IMR-90 (cell line): ENCODE measurements around the gene PAK1IP1. TPM values are rescaled to one million over a fixed set of nuclear protein-coding genes. Genes with fewer than 3 reads are reported as not detected.

Experiments
- ATAC-seq: fragments of 200-7000 bp; cut with Tn5 transposase; 2 replicates; pipeline ENCODE4 v1.9.1; 2020; ENCODE audit warnings: low read depth, mild to moderate bottlenecking, moderate library complexity
- BruUV-seq: library from RNA; stranded (reverse); fragments of 400-500 nt; replicated peaks from 2 replicates; lab custom pipeline; 2021; lab: Mats Ljungman, UMichigan
- CTCF ChIA-PET: fragments of 300-600 bp; formaldehyde crosslinking; extraction: SDS; loops from one replicate; lab custom pipeline; 2021; ENCODE audit warnings: antibody characterized with exemption; lab: Yijun Ruan, JAX
- POLR2A ChIA-PET: fragments of 300-600 bp; sonication (Branson Sonifier 250); formaldehyde crosslinking; loops from one replicate; lab custom pipeline; 2022; ENCODE audit warnings: antibody characterized with exemption; ENCODE audit not compliant: unreplicated experiment; lab: Charles Lee
- DNase-seq: peaks from one replicate; pipeline ENCODE4 v3.0.0; 2013
- H2AFZ ChIP-seq: replicated peaks from 2 replicates; pipeline ENCODE3; 2013; ENCODE audit warnings: low read length, mild to moderate bottlenecking; ENCODE audit not compliant: poor library complexity
- H2AK5ac ChIP-seq: 2 replicates; pipeline ENCODE4 v1.6.1; 2013; ENCODE audit warnings: low read depth, low read length, inconsistent platforms
- H2AK9ac ChIP-seq: replicated peaks from 2 replicates; pipeline ENCODE3; 2013; ENCODE audit warnings: mild to moderate bottlenecking, low read depth, low read length, moderate library complexity; ENCODE audit not compliant: poor library complexity
- H2BK120ac ChIP-seq: 2 replicates; pipeline ENCODE4 v1.6.1; 2013; ENCODE audit warnings: low read depth, low read length, inconsistent platforms
- H2BK15ac ChIP-seq: 3 replicates; pipeline ENCODE4 v1.6.1; 2013; ENCODE audit warnings: low read depth, low read length, inconsistent platforms
- H2BK20ac ChIP-seq: 2 replicates; pipeline ENCODE4 v1.6.1; 2013; ENCODE audit warnings: low read depth, mild to moderate bottlenecking, inconsistent platforms, low read length, moderate library complexity
- H2BK5ac ChIP-seq: 2 replicates; pipeline ENCODE4 v1.6.1; 2013; ENCODE audit warnings: mild to moderate bottlenecking, low read depth, low read length, inconsistent platforms; ENCODE audit not compliant: poor library complexity, severe bottlenecking
- H3K14ac ChIP-seq: replicated peaks from 2 replicates; pipeline ENCODE4 v1.6.1; 2013; ENCODE audit warnings: low read depth, low read length, inconsistent platforms
- H3K18ac ChIP-seq: 2 replicates; pipeline ENCODE4 v1.6.1; 2013; ENCODE audit warnings: low read depth, low read length, control low read depth
- H3K23ac ChIP-seq: 2 replicates; pipeline ENCODE4 v1.6.1; 2013; ENCODE audit warnings: low read depth, low read length, inconsistent platforms
- H3K27ac ChIP-seq: 2 replicates; pipeline ENCODE4 v1.5.1; 2013; ENCODE audit warnings: mild to moderate bottlenecking, control low read depth, low read length; ENCODE audit not compliant: insufficient read depth
- H3K27me3 ChIP-seq: 2 replicates; pipeline ENCODE4 v1.6.1; 2013; ENCODE audit warnings: low read length; ENCODE audit not compliant: control insufficient read depth, insufficient read depth
- H3K36me3 ChIP-seq: 2 replicates; pipeline ENCODE4 v1.6.1; 2013; ENCODE audit warnings: low read length, mixed read lengths; ENCODE audit not compliant: control insufficient read depth, insufficient read depth
- H3K4ac ChIP-seq: 2 replicates; pipeline ENCODE4 v1.6.1; 2013; ENCODE audit warnings: low read depth, low read length, inconsistent platforms
- H3K4me1 ChIP-seq: 2 replicates; pipeline ENCODE4 v1.6.1; 2013; ENCODE audit warnings: low read length, mixed read lengths; ENCODE audit not compliant: control insufficient read depth, insufficient read depth
- H3K4me2 ChIP-seq: 2 replicates; pipeline ENCODE4 v1.6.1; 2013; ENCODE audit warnings: low read depth, mild to moderate bottlenecking, control low read depth, low read length, moderate library complexity
- H3K4me3 ChIP-seq: 2 replicates; pipeline ENCODE4 v1.5.1; 2013; ENCODE audit warnings: low read depth, mild to moderate bottlenecking, control low read depth, low read length, moderate library complexity; ENCODE audit not compliant: insufficient read depth
- H3K56ac ChIP-seq: 2 replicates; pipeline ENCODE4 v1.6.1; 2013; ENCODE audit warnings: low read length, inconsistent platforms; ENCODE audit not compliant: insufficient read depth; ENCODE audit errors: extremely low read depth
- H3K79me1 ChIP-seq, 2 experiments: 2 replicates each; pipeline ENCODE4 v1.6.1; 2013; ENCODE audit warnings: low read length in 2 of 2, inconsistent platforms in 1 of 2, low read depth in 1 of 2
- H3K9ac ChIP-seq: 2 replicates; pipeline ENCODE4 v1.6.1; 2013; ENCODE audit warnings: low read depth, low read length, control low read depth
- H3K9me1 ChIP-seq: 2 replicates; pipeline ENCODE4 v1.6.1; 2013; ENCODE audit warnings: low read length, inconsistent platforms; ENCODE audit not compliant: insufficient read depth
- H3K9me3 ChIP-seq: 2 replicates; pipeline ENCODE4 v1.6.1; 2013; ENCODE audit warnings: low read length; ENCODE audit not compliant: control insufficient read depth, insufficient read depth
- H4K20me1 ChIP-seq: 2 replicates; pipeline ENCODE4 v1.6.1; 2013; ENCODE audit warnings: low read length, inconsistent platforms; ENCODE audit not compliant: insufficient read depth
- H4K5ac ChIP-seq: 2 replicates; pipeline ENCODE4 v1.6.1; 2013; ENCODE audit warnings: mild to moderate bottlenecking, low read depth, low read length, control low read depth
- H4K8ac ChIP-seq, 2 experiments: 2 replicates each; pipeline ENCODE4 v1.6.1; 2013; ENCODE audit warnings: low read depth in 2 of 2, low read length in 2 of 2, control low read depth in 1 of 2, inconsistent platforms in 1 of 2
- H4K91ac ChIP-seq: 2 replicates; pipeline ENCODE4 v1.6.1; 2013; ENCODE audit warnings: low read depth, low read length, inconsistent platforms; ENCODE audit not compliant: insufficient read depth
- BHLHE40 ChIP-seq: fragments of 150-350 bp; IDR thresholded peaks from 2 replicates; pipeline ENCODE4 v1.6.1; 2016; ENCODE audit warnings: mild to moderate bottlenecking, low read depth, low read length
- CEBPB ChIP-seq: IDR thresholded peaks from 2 replicates; pipeline ENCODE4 v1.6.1; 2012; ENCODE audit warnings: low read depth, low read length, improper control_type of control experiment
- CHD1 ChIP-seq: IDR thresholded peaks from 2 replicates; pipeline ENCODE4 v1.6.1; 2012; ENCODE audit warnings: low read depth, low read length, improper control_type of control experiment
- CTCF ChIP-seq: conservative IDR thresholded peaks from 2 replicates; pipeline ENCODE4 v1.5.1; 2012; ENCODE audit warnings: mild to moderate bottlenecking, low read depth, low read length, improper control_type of control experiment
- FOS ChIP-seq: fragments of 150-350 bp; IDR thresholded peaks from 2 replicates; pipeline ENCODE4 v1.6.1; 2016; ENCODE audit warnings: low read depth, low read length
- MAFK ChIP-seq: IDR thresholded peaks from 2 replicates; pipeline ENCODE4 v1.6.1; 2012; ENCODE audit warnings: low read depth, low read length, improper control_type of control experiment
- MAZ ChIP-seq: IDR thresholded peaks from 2 replicates; pipeline ENCODE4 v1.6.1; 2012; ENCODE audit warnings: low read depth, mild to moderate bottlenecking, low read length, improper control_type of control experiment, moderate library complexity, borderline replicate concordance
- MXI1 ChIP-seq: IDR thresholded peaks from 2 replicates; pipeline ENCODE4 v1.6.1; 2012; ENCODE audit warnings: low read depth, mild to moderate bottlenecking, low read length, moderate library complexity, borderline replicate concordance
- NFE2L2 ChIP-seq: fragments of 150-350 bp; IDR thresholded peaks from 2 replicates; pipeline ENCODE4 v1.6.1; 2016; ENCODE audit warnings: low read depth, mild to moderate bottlenecking, low read length
- POLR2A ChIP-seq: IDR thresholded peaks from 2 replicates; pipeline ENCODE4 v1.6.1; 2012; ENCODE audit warnings: mild to moderate bottlenecking, low read depth, low read length
- RAD21 ChIP-seq: IDR thresholded peaks from 2 replicates; pipeline ENCODE4 v1.6.1; 2012; ENCODE audit warnings: low read length, improper control_type of control experiment
- RFX5 ChIP-seq: IDR thresholded peaks from 2 replicates; pipeline ENCODE4 v1.8.0; 2012; ENCODE audit warnings: low read depth, mild to moderate bottlenecking, low read length, moderate library complexity
- USF2 ChIP-seq: fragments of 150-350 bp; IDR thresholded peaks from 2 replicates; pipeline ENCODE4 v1.6.1; 2017; ENCODE audit warnings: mild to moderate bottlenecking, antibody characterized with exemption, low read length, low read depth
- WGBS, 2 experiments: methylation state at CpG; one replicate each; pipeline versions ENCODE4 v1.1.5 to v1.1.7; 2013; ENCODE audit warnings: missing lambda C conversion rate in 2 of 2; ENCODE audit not compliant: insufficient read length in 1 of 2; ENCODE audit errors: extremely low coverage in 2 of 2; 5-methylcytosine and 5-hydroxymethylcytosine counted together
- dilution Hi-C: fragments of 300-500 bp; cut with HindIII; formaldehyde crosslinking; loops from one replicate; pipeline ENCODE4 v1.14.3; 2018; ENCODE audit warnings: low sequenced_read_pairs; ENCODE audit not compliant: unreplicated experiment
- in situ Hi-C: fragments of 300-500 bp; cut with MboI; formaldehyde crosslinking; loops from 3 replicates; pipeline ENCODE4 v1.14.3; 2019; ENCODE audit warnings: low sequenced_read_pairs, inconsistent platforms, mixed read lengths
- intact Hi-C: fragments of 100-400 bp; cut with micrococcal nuclease; formaldehyde crosslinking; loops from 2 replicates; pipeline ENCODE4 v1.10.0; 2022
- polyA plus RNA-seq, 3 experiments: library from polyadenylated mRNA; depleted of rRNA; stranded (reverse); fragments of >200 nt; gene quantifications; 2 replicates each; pipeline ENCODE4 v1.2.3, GENCODE V29; 2012; ENCODE audit warnings: low replicate concordance in 1 of 3
- total RNA-seq: library from RNA; depleted of rRNA; stranded (reverse); fragments of >200 nt; gene quantifications from 2 replicates; pipeline ENCODE4 v1.2.3, GENCODE V29; 2012

PAK1IP1 gene
- total and polyA plus RNA-seq, 2 of the 4 experiments (the other 2 are of a cell fraction) = 16.9 to 22.9 TPM

GRCh38 chr6:10722820-10723566, 28.2 kb downstream of the PAK1IP1 start, which contains the start of gene TMEM14C:
TMEM14C (plus strand) TSS chr6:10723070; CDS start chr6:10724614, 1,544 bp downstream.
- H4K91ac ChIP-seq = peak within 1 kb of the TSS; percentile 78
- H2BK5ac ChIP-seq = peak within 1 kb of the TSS; percentile 78
- H2BK15ac ChIP-seq = peak within 1 kb of the TSS; percentile 62; the same call in 2 of the 3 replicates
- intact Hi-C loops = loop anchor here (1.0 to 5.0 kb wide), 3 partner anchors 24 to 79 kb away; partner anchors contain the start of genes C6orf52, PAK1IP1 and TMEM14B
- ChIA-PET CTCF (interaction anchor here (0.6 to 1.4 kb wide), 2 partner anchors 12 to 1910 kb away, joined by 3 to 5 read pairs; no protein-coding TSS in a partner anchor), POLR2A (interaction anchor here (0.5 kb wide), 2 partner anchors 41 to 44 kb away, joined by 3 read pairs; no protein-coding TSS in a partner anchor)
- peak within 1 kb of the TSS; percentile 66 for H2BK120ac ChIP-seq
- peak within 1 kb of the TSS; percentile 94 for H3K56ac ChIP-seq
- dilution Hi-C loops = no loop called here
- H3K36me3 ChIP-seq = peaks cover 19% of the 10 kb centered on the region
- H2BK20ac ChIP-seq = peak within 1 kb of the TSS; percentile 35; the same call in 1 of the 2 replicates
- H2AFZ ChIP-seq = peak within 1 kb of the TSS; percentile 90
- peak within 1 kb of the TSS; percentile 91 for H3K27ac ChIP-seq
- H3K9me1 ChIP-seq = peaks cover 13% of the 10 kb centered on the region
- peak within 1 kb of the TSS; percentile 87 for H2AK9ac ChIP-seq
- H4K20me1 ChIP-seq = peaks cover 7% of the 10 kb centered on the region; the same call in 1 of the 2 replicates
- no peak for TF ChIP-seq NFE2L2
- TF ChIP-seq RFX5 = no peak
- TF ChIP-seq FOS = no peak
- TF ChIP-seq CHD1 = no peak
- TF ChIP-seq MXI1 = peak; percentile 93
- peak; percentile 47; the same call in 1 of the 2 replicates for TF ChIP-seq BHLHE40
- TF ChIP-seq CTCF = no peak
- TF ChIP-seq POLR2A = peak; percentile 89
- peak; percentile 96 for TF ChIP-seq MAZ
- no peak for TF ChIP-seq MAFK
- TF ChIP-seq CEBPB = peak; percentile 91
- TF ChIP-seq USF2 = peak; percentile 89; the same call in 1 of the 2 replicates
- 0 out of 2 replicates have a peak, but pooled peaks have one; percentile 4 for TF ChIP-seq RAD21
- H4K5ac ChIP-seq = peak within 1 kb of the TSS; percentile 85
- 0% methylated on average over 17 of the region's 55 CpGs; no CpG with 5 or more reads in 1 of the 2 experiments for WGBS, 2 experiments
- DNase-seq (peak; percentile 99), ATAC-seq (peak; percentile 97)
- H3K4me3 ChIP-seq = peak within 1 kb of the TSS; percentile 91
- peak within 1 kb of the TSS; percentile 63 for H2AK5ac ChIP-seq
- peak within 1 kb of the TSS; percentile 77 for H3K18ac ChIP-seq
- peak within 1 kb of the TSS; percentile 91 to 96 for H4K8ac ChIP-seq
- BruUV-seq = no TSS peak
- H3K9me3 ChIP-seq = peaks cover 8% of the 10 kb centered on the region
- H3K9ac ChIP-seq = peak within 1 kb of the TSS; percentile 97
- peak within 1 kb of the TSS; percentile 99 for H3K23ac ChIP-seq
- H3K4ac ChIP-seq = peak within 1 kb of the TSS; percentile 85
- peak within 1 kb of the TSS; percentile 89 for H3K14ac ChIP-seq
- peak within 1 kb of the TSS; percentile 85 for H3K4me2 ChIP-seq
- H3K27me3 ChIP-seq = no peaks in the 10 kb centered on the region
- peaks cover 26 to 57% of the 10 kb centered on the region in 2 experiments for H3K79me1 ChIP-seq
- peaks cover 8% of the 10 kb centered on the region for H3K4me1 ChIP-seq
- in situ Hi-C loops = no loop called here
